Measurements from ENCODE around the gene TTC22. TPM values are rescaled to one million over a fixed set of nuclear protein-coding genes. Genes with fewer than 3 reads are reported as not detected.

Gene TTC22
- total RNA-seq, 1 donor from 2014 or later = 14.9 TPM

GRCh38 chr1:54751426-54751825 is 49.7 kb downstream of the TTC22 start:
- no peak for DNase-seq (ENCODE audit: low spot score)

- no peak for DNase-seq (ENCODE audit: low spot score)
Measured at GRCh38 chr1:54750596-54750995, 50.5 kb downstream of the TTC22 start.

- no peak for DNase-seq (ENCODE audit: low spot score)
Measured at GRCh38 chr1:54748094-54748835, 52.9 kb downstream of the TTC22 start.

- DNase-seq (ENCODE audit: low spot score) = no peak
Measured at GRCh38 chr1:54745864-54746263, 55.3 kb downstream of the TTC22 start.

GRCh38 chr1:54745274-54745673 is 55.8 kb downstream of the TTC22 start:
- DNase-seq (ENCODE audit: low spot score) = no peak

- DNase-seq (ENCODE audit: low spot score) = no peak
Measured at GRCh38 chr1:54744696-54745095, 56.4 kb downstream of the TTC22 start.

- DNase-seq (ENCODE audit: low spot score) = no peak
Measured at GRCh38 chr1:54743416-54744226, 57.5 kb downstream of the TTC22 start.

GRCh38 chr1:54742282-54742681 is 58.8 kb downstream of the TTC22 start:
- no peak for DNase-seq (ENCODE audit: low spot score)

- no peak for DNase-seq (ENCODE audit: low spot score)
Measured at GRCh38 chr1:54741531-54741930, 59.6 kb downstream of the TTC22 start.

- DNase-seq (ENCODE audit: low spot score) = no peak
Measured at GRCh38 chr1:54738244-54738643, 62.9 kb downstream of the TTC22 start.

GRCh38 chr1:54736685-54737084 is 64.4 kb downstream of the TTC22 start:
- DNase-seq (ENCODE audit: low spot score) = no peak

Other genes starting within 250 kb of the TTC22 start
- gene FAM151A, start 177.8 kb downstream of the TTC22 start, total RNA-seq = not detected
- gene MROH7, start 159.5 kb downstream of the TTC22 start, total RNA-seq = 25.2 TPM
- 24.8 TPM for gene TTC4, start 85.5 kb downstream of the TTC22 start, total RNA-seq
- gene PARS2, start 36.8 kb downstream of the TTC22 start, total RNA-seq = 6.2 TPM
- 190 TPM for gene DHCR24, start 85.9 kb upstream of the TTC22 start, total RNA-seq
- 1.4 TPM for gene TMEM61, start 179.3 kb upstream of the TTC22 start, total RNA-seq
- gene BSND, start 197.6 kb upstream of the TTC22 start, total RNA-seq = not detected
- 0.16 TPM for gene PCSK9, start 238.2 kb upstream of the TTC22 start, total RNA-seq